Measurements from ENCODE around the gene BEGAIN. TPM values are rescaled to one million over a fixed set of nuclear protein-coding genes. Genes with fewer than 3 reads are reported as not detected.

BEGAIN gene
- total and polyA plus RNA-seq, 2 of the 8 experiments (the other 6 are each of a cell fraction or from before 2014, with no cell fraction given), result 2.9 to 3.0 TPM

DNA sequence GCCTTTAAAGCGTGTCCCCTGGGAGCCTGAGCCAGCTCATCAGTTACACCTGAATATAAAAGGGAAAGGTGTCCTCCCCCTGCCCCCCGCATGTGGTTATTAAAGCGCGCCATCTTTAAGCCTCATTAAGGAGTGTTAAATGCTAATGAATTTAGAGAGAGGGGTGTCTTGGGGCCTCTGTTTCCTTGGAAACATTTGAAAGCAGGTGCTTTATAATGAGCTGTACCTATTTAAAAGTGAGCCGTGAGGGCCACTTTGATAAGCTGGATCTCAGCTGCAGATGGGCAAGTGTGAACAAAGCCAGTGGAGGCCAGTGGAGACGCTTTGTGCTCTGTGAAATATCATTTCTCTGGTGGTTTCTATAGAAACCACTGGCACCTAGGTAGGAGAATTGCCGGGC lies 84.0 kb downstream of the BEGAIN start:
- Histone ChIP-seq H2AFZ (ENCODE audit: low read length) (no peak overlapping the region), H4K20me1 (replicated peaks in 1 of 2; ENCODE audit: control insufficient read depth in 1 of 2, insufficient read depth in 2 of 2, low read length in 2 of 2) (peaks cover 0 to 2% of the 10 kb centered on the region in 2 experiments), H2BK15ac (ENCODE audit: low read length) (no peak overlapping the region), H2BK120ac (replicated peaks; ENCODE audit: low read depth, low read length) (no peak overlapping the region), H2AK5ac (ENCODE audit: low read depth, low read length) (no peak overlapping the region), H3K4me1 (replicated peaks in 1 of 4; ENCODE audit: control insufficient read depth in 3 of 4, insufficient read depth in 4 of 4, low read length in 3 of 4) (no peaks in the 10 kb centered on the region; a peak in 1 of 7 replicates), H3K36me3 (ENCODE audit: control insufficient read depth in 2 of 4, insufficient read depth in 4 of 4, low read length in 3 of 4) (no peaks in the 10 kb centered on the region), H4K8ac (ENCODE audit: extremely low read depth, insufficient read depth, low read length) (no peak overlapping the region), H3K27me3 (replicated peaks in 1 of 4; ENCODE audit: control insufficient read depth in 3 of 4, extremely low read depth in 1 of 4, insufficient read depth in 3 of 4, low read length in 3 of 4) (no peaks in the 10 kb centered on the region), H3K23ac (ENCODE audit: insufficient read length) (no peak overlapping the region), H3K4me3 (ENCODE audit: extremely low read depth in 1 of 4, insufficient read depth in 2 of 4, low read depth in 3 of 4, low read length in 4 of 4) (no peak overlapping the region), H3K9ac (replicated peaks in 1 of 4; ENCODE audit: extremely low read depth in 1 of 4, low read depth in 3 of 4, low read length in 3 of 4) (no peak overlapping the region), H3K79me1 (ENCODE audit: low read depth, low read length) (no peaks in the 10 kb centered on the region), H3K27ac (ENCODE audit: low read depth, low read length) (no peak overlapping the region), H3K4ac (replicated peaks; ENCODE audit: insufficient read length, low read depth, low read length) (no peak overlapping the region), H2BK20ac (ENCODE audit: low read length) (no peak overlapping the region), H4K91ac (replicated peaks; ENCODE audit: insufficient read length, low read length) (no peak overlapping the region), H3K4me2 (ENCODE audit: insufficient read depth in 1 of 2, low read depth in 2 of 2, low read length in 2 of 2) (no peak overlapping the region), H3K79me2 (ENCODE audit: control insufficient read depth in 1 of 2, insufficient read depth in 2 of 2, low read length in 2 of 2) (no peaks in the 10 kb centered on the region), H2BK5ac (ENCODE audit: low read depth, low read length) (no peak overlapping the region), H3K18ac (ENCODE audit: extremely low read depth, low read length) (no peak overlapping the region), H3K9me3 (ENCODE audit: insufficient read depth in 2 of 2, low read depth in 1 of 2, low read length in 1 of 2) (peaks cover 0 to 6% of the 10 kb centered on the region in 2 experiments; a peak in 1 of 4 replicates), H2BK12ac (ENCODE audit: low read depth, low read length) (no peak overlapping the region), H3K56ac (replicated peaks; ENCODE audit: insufficient read length, low read depth, low read length) (no peak overlapping the region), H4K5ac (ENCODE audit: insufficient read length, low read depth, low read length) (no peak overlapping the region), H3K23me2 (ENCODE audit: low read depth, low read length) (no peaks in the 10 kb centered on the region), H3K14ac (ENCODE audit: insufficient read length) (no peak overlapping the region)
- TF ChIP-seq ZNF274 (IDR thresholded peaks at IDR 0.05; ENCODE audit: borderline replicate concordance, extremely low read depth, low read length) (no peak), NANOG (IDR thresholded peaks at IDR 0.05; ENCODE audit: insufficient read depth, low read depth, low read length, poor library complexity, severe bottlenecking) (no peak)
- WGBS, 2 experiments (ENCODE audit: extremely low coverage in 1 of 2, insufficient coverage in 1 of 2, insufficient read length in 1 of 2, insufficient replicate concordance in 2 of 2, low coverage in 1 of 2, low lambda C conversion rate in 2 of 2, missing lambda C conversion rate in 1 of 2), result 92% methylated on average over 7 of the region's 7 CpGs; no CpG with 5 or more reads in 1 of the 2 experiments
- ChIA-PET CTCF (ENCODE audit: partially characterized antibody) (interaction anchor here (1.0 to 3.6 kb wide), 5 partner anchors 9 to 143 kb away, joined by 3 to 14 read pairs (median 5); no protein-coding TSS in a partner anchor), POLR2A (ENCODE audit: partially characterized antibody) (interaction anchor here (1.8 kb wide), 1 partner anchor 63 kb away, joined by 4 read pairs; no protein-coding TSS in a partner anchor)
- no peak for FAIRE-seq
- no peak for DNase-seq (ENCODE audit: low read depth in 1 of 2, low spot score in 2 of 2)

Measured in H1 (cell line).